Testis (tissue), 2 donors: Measurements from ENCODE around the gene AVPR2.

Experiments
- CTCF ChIP-seq, 3 experiments: fragments of 450-650 bp in 2 of 3; fragments of 200-600 bp in 1 of 3; sonication (generic) in 1 of 3; IDR thresholded peaks; one replicate each; pipeline ENCODE4 v1.5.1; 2016 to 2019; ENCODE audit warnings: antibody characterized with exemption in 3 of 3, mild to moderate bottlenecking in 2 of 3, moderate library complexity in 1 of 3
- POLR2A ChIP-seq: fragments of 450-650 bp; IDR thresholded peaks from one replicate; pipeline ENCODE4 v1.6.1; 2017; ENCODE audit warnings: antibody characterized with exemption, mild to moderate bottlenecking, moderate library complexity

GRCh38 chrX:153880440-153880815 lies 24.0 kb upstream of the AVPR2 start:
- TF ChIP-seq CTCF (IDR thresholded peaks at IDR 0.05) (no peak), POLR2A (no peak)
